Activated effector memory CD4-positive, alpha-beta T cell treated with Interleukin-2 at 50 U/mL for 16 hours (primary cell): ENCODE measurements around the gene ERO1A.
"Not testable (repeated sequence)": the region's sequence is repeated elsewhere in the genome, so short reads cannot be mapped to it uniquely, and the experiment has no call there.

Experiments
- DNase-seq: peaks from one replicate; pipeline ENCODE4 v3.0.0-alpha.2; 2020

Gene ERO1A, protein sequence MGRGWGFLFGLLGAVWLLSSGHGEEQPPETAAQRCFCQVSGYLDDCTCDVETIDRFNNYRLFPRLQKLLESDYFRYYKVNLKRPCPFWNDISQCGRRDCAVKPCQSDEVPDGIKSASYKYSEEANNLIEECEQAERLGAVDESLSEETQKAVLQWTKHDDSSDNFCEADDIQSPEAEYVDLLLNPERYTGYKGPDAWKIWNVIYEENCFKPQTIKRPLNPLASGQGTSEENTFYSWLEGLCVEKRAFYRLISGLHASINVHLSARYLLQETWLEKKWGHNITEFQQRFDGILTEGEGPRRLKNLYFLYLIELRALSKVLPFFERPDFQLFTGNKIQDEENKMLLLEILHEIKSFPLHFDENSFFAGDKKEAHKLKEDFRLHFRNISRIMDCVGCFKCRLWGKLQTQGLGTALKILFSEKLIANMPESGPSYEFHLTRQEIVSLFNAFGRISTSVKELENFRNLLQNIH

DNA sequence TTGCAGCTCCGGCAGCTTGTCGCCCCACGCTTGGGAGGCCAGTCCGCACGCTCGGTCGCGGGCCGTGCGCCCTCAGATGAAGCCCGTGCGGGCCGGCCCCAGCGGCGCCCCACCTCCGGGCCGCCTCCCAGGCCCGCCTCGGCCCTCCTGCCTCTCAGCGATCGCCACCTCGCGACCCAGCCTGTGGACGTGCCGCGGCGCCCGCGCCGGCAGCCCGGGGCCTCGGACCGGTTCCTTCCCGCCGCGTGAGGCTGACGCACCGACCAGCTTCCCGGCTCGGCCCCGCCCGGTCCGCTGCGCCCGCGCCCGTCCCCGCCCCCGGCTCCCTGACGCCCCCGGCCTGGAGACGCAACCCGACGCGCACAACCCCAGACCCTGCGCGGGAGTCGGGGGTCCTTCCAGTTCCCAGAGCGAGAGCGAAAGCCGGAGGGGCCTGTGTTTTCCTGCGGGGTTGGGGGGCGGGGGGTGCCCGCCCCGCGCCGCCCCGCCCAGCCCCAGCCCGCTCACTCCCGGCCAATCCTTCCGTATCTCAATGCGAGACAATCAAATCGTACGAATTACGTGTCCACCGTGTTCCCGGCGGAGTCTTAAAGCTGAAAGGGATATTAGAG is at the start of gene ERO1A:
TSS of gene ERO1A (minus strand) at position 78 of the 611 bp plus-strand sequence. CDS start at position 1, 77 bp downstream.
- DNase-seq = peak; percentile 56

DNA sequence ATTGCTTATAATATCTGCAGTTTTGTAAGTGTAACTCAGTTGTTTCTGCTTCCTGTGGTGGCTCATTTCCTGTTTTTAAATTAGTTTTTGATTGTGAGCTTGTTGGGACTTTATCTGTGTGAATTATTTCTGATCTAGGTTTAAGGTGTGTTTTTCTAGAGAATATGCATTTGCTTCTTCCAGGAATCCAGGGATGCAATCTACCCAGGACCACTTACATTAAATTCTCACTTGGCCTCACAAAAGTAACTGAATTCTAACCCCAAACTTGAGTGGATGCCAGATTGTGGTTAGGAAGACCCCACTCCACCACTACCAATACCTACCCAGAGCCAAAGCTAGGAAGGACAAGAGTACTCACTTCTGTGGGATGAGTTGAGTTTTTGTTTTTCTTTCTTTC is 46.5 kb upstream of the ERO1A start:
- no peak for DNase-seq

DNA sequence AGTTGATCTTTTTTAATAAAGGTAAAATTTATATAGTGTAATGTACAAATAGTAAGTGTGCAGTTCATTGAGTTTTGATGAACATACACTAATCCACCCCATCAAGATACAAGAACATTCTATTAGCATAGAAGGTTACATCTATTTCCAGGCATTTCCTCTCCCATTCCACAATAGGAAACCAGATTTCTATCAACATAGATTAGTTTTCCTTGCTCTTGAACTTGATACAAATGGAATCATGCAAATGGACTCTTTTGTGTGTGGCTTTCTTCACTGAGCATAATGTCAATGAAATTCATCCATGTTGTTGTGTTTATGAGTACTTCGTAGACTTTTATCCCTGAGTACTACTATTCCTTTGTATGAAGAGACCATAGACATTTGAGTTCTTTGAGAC is 45.4 kb upstream of the ERO1A start:
- no peak for DNase-seq

DNA sequence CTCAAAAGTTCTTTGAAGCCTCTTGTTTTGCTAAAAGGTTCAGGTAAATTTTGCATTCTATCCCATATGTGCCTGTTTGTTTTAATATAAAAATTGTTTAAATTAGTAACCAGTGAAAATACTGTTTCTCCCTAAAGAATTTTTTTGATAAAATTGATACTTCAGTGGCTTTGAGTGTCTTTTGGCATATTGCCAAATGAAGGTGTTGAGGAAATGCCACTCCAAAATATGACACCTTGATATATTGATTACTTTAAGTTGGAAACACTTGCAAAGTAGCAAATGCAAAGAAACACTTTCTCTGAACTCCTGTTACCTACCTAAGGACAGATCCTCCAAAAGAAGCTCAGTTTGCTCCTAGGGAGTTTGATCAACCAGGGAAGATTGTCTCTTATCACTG is 43.1 kb upstream of the ERO1A start:
- no peak for DNase-seq

DNA sequence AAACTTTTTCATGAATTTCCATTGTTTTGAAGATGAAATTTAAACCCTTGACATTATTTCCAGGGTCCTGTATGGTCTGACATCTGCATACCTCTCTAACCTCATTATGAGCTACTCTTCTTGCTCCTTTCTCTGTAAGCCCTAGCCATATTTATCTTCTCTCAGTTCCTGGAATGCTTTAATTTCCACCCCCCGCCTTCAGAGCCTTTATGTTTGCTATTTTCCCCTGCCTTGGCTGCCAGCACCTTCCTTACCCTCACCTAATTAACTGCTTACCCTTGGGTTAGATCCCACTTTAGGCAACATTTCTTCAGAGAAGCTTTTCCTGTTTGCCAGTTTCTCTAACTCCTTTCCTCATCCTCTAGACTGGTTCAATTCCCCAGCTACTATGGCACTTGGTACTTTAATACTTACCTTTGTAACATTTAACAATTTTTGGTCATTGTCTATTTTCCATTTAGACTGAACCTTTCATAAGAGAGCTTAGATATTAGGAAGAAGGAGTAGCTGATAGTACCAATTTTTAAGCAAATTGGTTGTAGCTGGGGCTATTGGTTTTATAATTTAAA is 40.6 kb upstream of the ERO1A start:
- DNase-seq = no peak

DNA sequence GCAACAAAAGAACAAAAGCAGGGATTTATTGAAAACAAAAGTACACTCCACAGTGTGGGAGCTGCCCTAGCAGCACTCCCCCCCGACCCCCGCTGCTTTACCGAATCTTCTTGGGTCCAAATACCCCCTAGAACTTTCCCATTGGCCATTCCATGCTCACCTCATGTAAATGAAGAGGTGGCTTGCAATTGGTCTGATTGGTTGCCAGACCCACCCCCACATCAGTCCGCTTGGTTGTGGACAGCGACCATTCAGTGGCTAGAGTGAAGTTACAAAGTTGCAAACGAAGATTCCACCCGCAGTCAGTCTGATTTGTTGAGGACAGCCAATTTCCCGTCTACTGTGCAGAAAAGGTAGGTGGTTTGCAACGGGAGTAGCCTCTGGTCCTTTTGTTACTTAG is 38.5 kb upstream of the ERO1A start:
- DNase-seq = no peak

DNA sequence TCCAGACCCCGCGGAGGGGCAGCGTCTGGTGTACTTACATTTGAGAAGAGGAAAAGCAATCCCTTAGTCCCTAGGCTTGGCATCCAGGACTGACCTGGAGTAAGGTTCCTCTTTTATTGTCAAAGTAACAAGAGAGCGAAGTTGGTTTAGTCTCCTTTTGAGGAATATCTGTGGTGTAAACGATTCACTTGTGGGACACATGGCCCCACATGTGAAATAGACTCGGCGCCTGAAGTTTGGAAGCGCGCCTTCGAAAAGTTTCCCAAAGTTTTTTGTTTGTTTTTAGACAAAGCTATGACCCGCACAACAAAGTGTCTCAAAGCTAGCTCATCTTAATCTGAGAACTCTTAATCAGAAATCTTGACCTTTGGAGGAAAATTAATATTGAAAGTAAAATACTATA is 35.4 kb upstream of the ERO1A start:
- DNase-seq = no peak

DNA sequence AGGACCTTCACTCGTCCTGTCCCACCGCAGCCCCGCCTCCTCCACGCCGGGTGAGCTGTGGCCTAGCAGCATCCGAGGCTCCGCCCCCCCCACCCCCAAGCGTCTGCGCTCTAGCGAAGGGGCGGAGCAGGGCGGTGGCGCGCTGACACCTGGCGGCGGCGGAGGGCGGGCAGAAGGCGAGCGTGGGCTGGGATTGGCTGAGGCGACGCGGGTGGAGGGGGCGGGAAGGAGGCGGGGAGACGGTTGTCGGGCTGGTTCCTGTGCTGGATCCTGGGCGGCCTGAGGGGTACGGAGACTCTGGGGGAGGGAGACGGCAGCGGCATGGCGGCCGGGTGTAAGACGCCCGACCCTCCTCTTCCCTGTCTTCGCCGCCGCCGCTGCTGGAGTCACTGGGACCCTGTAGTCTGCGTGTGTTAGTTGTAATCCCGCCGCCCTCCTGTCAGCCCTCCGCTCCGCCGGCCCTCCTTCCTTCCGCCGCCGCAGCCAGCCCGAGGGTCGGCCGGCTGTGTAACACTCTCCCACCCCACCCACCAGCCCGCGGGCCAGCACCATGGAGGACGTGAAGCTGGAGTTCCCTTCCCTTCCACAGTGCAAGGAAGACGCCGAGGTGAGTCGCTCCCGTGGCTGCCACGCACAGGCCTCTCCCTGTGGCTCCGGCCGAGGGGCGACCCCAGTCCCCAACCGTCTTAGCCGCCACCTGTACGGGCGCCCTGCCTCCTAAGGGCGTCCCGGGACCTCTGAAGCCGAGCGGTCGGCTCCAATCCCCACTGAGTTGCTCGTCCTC is 34.8 kb upstream of the ERO1A start, which contains the start of gene STYX:
TSS of gene STYX (plus strand) at position 242 of the 784 bp plus-strand sequence. CDS start at position 551, 309 bp downstream.
- peak; percentile 98 for DNase-seq

DNA sequence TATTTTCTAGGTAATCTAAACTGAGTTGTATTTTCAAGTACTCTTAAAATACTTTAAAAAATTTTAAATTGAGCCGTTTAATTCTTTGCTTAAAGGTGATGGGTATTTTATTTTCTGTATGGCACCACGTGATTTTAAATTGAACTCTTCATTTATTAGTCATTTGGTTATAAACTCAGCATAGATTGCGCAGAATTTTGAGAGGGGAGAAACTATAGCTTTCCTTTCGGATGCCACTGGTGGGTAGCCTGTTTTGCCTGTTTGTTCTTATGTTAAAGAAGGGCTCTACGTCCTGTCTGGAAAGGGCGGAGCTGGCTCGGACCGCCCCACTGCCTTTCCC is 34.2 kb upstream of the ERO1A start:
- no peak for DNase-seq

DNA sequence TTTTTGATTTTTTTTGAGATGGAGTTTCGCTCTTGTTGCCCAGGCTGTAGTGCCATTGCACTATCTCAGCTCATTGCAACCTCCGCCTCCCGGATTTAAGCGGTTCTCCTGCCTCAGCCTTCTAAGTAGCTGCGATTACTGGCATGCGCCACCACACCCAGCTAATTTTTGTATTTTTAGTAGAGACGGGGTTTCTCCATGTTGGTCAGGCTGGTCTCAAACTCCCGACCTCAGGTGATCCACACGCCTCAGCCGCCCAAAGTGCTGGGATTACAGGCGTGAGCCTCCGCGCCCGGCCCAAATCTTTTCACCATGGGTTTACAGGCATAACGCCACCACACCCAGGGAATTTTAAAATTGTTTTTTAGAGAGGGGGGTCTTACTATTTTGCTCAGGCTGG is 33.7 kb upstream of the ERO1A start:
- DNase-seq = not testable (repeated sequence)

DNA sequence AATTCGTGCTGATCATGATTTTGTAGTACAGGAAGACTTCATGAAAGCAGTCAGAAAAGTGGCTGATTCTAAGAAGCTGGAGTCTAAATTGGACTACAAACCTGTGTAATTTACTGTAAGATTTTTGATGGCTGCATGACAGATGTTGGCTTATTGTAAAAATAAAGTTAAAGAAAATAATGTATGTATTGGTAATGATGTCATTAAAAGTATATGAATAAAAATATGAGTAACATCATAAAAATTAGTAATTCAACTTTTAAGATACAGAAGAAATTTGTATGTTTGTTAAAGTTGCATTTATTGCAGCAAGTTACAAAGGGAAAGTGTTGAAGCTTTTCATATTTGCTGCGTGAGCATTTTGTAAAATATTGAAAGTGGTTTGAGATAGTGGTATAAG is 32.2 kb upstream of the ERO1A start:
- DNase-seq = not testable (repeated sequence)

DNA sequence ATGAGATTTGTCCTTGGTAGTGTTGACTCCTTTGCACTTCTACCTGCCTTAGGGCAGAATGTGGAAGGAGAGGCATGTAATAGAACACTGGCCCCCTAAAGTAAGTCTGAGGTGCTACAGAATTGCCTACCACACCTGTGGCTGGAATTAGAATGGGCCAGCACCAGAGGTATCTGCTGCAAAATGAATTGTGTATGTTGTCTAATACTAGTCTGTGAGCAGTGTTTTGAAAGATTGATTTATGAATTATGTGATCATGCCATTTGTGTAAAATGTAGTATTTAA is 28.9 kb upstream of the ERO1A start:
- no peak for DNase-seq

DNA sequence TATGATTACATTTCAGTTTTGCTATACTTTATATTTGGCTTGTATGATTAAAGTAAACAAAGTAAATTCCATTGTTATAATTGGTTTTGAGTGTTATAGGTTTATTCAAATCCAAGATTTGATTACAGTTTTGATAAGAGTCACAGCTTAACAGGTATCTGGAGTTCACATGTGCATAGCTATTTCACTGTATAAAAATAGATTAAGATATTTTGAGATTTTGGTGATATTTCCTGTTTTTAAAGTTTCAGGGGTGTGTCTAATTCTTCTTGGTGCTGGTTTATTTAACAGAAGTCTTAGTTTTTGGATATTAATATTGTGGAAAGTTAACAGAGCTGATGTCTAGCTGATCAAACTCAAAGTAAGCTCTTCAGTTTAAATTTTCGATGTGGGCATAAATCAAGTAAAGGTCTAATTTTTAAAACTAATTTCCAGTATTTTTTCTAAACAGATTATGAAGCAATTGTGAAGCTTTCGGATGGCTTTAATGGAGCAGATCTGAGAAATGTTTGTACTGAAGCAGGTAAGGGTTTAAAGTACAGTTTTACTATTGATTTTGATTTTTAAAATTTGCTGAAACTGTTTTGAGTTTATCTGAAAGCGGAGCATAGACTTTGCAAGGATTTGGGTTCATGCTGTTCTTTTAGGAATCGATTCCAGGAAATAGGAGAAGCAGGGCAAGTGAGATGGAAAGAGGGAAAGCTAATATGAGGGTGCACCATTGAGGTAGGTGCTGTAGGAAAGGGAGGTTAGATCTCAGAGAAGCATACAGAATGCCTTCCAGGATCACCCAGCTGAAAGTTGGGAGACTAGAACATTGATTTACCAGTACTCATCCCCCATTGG is 28.4 kb upstream of the ERO1A start:
- no peak for DNase-seq

DNA sequence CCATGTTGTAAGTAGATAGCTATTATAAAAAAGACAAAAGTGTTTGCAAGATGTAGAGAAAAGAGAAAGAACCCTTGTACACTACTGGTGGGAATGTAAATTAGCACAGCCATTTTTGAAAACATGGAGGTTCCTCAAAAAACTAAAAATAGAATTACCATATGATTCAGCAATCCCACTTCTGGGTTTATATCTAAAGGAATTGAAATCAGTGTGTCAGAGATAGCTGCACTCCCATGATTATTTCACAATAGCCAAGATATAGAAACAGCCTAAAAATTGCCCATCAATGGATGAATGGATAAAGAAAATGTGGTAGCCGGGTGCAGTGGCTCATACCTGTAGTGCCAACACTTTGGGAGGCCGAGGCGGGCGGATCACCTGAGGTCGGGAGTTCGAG is 20.8 kb upstream of the ERO1A start:
- no peak for DNase-seq

DNA sequence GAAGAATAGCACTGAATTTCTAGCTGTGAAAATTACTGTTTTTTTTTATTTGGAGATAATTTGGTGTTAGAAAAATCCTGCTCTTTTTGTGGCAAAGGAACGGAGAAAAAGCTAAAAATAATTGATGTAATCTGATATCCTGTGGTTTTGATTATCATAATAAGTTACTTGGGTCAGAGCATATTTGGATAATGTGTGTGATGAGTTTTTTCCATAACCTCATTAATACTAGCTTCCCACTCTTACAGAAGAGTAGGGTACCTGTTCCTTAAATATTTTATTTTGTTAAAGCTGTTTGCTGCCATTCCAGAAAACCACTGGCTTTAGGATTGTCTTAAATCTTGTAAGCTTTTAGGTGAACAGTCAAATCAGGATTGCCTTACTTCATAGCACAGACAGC is 16.3 kb upstream of the ERO1A start:
- DNase-seq = no peak

DNA sequence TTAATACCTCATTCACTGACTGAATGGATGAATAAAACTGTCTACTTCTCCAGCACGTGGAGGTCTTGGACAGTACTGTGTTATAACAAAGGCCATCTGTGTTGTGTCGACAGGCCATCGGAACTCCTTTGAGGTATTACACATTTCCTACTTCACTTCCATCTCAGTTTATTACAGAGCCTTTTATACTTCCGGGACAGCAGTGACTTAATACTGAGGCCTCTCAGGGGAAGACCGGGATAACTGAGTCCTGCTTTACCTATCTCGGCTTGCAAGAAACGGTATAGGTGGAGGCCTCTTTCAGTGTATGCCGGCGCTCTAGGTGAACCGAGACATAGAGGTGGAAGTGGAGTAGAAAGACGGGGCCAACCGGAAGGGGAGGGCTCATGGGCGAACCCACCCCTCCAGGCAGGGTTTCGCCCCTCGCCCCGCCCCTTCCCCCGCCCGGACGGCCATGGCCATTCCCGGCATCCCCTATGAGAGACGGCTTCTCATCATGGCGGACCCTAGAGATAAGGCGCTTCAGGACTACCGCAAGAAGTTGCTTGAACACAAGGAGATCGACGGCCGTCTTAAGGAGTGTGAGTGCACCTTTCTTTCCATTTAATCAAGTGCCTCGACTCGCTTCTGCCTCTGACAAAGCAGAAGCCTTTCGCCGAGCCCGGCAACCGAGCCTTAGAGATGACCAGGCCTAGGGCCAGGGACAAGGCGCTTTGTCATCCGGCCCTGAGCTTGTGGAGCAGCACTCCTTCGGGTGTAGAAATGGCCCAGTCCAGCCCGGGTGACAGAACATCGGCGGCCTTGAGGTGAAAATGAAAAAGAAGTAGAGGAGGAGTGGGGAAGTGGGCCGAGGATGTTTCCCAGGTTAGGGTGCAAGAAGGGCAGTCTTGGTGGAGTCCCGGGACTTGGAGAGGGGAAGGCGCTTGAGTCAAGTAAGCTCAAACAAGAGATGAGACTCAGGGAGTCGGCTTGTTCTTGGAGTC is 11.7 kb upstream of the ERO1A start, which contains the start of gene PSMC6:
TSS of gene PSMC6 (plus strand) at position 477 of the 983 bp plus-strand sequence. CDS start at position 497, 20 bp downstream.
- peak; percentile 92 for DNase-seq

DNA sequence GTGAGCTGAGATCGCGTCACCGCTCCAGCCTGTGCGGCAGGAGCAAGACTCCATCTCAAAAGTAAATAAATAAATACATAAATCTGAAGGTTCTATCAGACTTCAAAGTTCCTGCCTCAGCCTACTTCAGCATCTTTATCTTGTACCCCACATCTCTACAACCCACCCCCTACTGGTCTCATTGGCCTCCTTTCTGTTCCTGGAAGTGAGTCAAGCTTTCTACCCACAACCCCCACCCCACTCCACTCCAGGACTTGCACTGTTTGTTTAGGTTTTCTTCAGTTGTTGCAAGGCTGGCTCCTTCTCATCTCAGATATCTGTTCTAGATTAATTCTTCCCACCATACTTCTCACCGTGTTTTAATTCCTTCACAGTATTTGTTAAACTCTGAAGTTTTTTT is 10.9 kb upstream of the ERO1A start:
- peak; percentile 22 for DNase-seq

DNA sequence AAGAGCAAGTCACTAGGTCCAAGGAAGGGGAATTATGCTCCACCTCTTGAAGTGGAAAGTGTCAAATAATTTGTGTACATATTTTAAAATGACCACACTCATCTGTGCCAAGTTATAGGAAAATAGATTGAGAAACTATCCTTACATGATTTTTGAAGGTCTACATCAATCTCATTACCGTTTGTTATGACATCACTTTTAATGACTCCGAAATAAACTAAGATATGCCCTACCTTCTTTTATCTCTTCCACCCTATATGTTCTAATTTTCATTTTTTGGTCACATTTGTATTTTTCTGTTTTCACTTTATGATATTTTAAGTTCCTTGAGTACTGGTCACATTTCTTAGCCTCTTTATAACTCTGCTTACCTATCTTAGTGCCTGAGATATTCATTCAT is 8.3 kb upstream of the ERO1A start:
- DNase-seq = no peak

DNA sequence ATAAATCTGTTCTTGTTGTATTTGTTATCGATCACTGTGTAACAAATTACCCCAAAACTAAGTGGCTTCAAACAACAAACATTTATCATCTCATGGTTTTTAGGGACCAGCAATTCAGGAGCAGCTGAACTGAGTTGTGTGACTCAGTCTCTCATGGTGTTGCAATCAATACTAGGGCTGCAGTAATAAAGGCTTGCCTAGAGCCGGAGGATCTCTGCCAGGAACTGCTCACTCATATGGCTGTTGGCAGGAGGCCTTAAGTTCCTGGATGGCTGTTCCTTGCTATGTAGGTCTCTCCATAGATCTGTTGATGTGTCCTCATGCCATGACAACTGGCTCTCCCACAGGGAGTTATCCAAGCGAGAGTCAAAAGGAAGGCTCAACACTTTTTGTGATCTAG is 7.9 kb upstream of the ERO1A start:
- no peak for DNase-seq

DNA sequence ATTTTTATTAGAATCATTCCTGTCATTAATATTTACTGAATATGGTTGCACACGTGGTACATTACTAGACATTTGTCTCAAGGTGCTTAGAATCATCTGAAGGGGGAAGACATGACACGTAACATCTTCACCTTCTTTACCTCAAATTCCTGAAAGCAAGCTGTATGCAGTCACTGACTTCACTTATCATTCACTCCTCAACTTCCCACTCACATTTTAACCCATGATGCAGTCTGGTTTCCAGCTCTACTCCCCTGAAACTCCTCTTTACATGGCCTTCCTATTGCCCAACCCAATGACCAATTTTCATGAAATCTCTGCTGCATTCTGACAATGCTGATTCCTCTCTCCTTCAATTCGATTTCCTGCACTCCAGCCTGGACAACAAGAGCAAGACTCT is 5.9 kb upstream of the ERO1A start:
- no peak for DNase-seq

DNA sequence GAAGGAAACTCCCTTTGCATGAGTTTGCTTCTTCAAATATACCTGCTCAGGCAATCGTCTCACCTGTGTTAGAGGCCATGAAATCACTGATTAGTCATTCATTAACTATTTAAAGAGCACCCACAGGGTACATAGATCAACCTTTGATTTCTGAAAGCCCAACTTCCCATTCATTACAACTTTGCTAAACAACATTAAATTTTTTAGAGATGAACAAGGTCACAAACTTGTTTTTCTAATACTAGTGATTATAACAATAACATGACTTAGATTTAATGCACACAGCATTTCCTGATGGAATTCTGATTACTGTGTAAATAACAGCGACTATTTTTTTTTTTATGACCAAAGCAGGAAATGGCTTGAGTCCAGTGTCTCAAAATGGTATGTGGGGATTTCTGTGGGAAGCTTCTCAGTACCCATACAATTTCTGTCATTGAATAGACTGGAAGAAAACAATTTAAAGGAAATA is 5.4 kb upstream of the ERO1A start:
- DNase-seq = no peak
